ENCODE results near the gene PTPRB.

DNA sequence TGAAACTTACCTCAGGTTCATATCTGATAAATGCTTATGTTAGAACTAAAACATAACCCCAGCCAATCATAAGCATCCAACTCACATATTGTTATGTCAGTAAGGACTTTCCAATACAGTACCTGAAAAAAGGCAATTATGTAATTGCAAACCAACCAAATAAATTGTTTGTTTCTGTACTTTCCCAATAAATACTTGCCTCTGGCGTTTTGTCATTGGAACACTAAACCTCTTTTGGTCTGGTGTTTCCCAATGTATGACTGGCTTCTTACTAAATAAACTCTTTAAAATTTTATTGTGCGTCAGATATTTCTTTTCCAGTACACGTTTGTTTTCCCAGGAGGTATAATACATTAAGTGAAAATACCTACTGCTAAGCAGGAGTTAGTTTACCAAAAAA, 6.7 kb upstream of the PTPRB start:
- TF ChIP-seq CTCF (IDR thresholded peaks at IDR 0.05; ENCODE audit: borderline replicate concordance, extremely low read depth, low read length, poor library complexity, severe bottlenecking) = no peak
- no peak for TF ChIP-seq EZH2 (IDR thresholded peaks at IDR 0.05; ENCODE audit: borderline replicate concordance, low read depth, low read length, severe bottlenecking)

All from DND-41 (cell line).